Astrocyte of the hippocampus (primary cell): ENCODE measurements around the gene TGFBR3L.

Experiments
- DNase-seq: peaks from one replicate; pipeline ENCODE4 v3.0.0; 2011; ENCODE audit warnings: low read depth, low spot score

Gene TGFBR3L

GRCh38 chr19:7914598-7915045 is at the start of gene TGFBR3L:
Gene TGFBR3L (plus strand): TSS chr19:7914830.
- DNase-seq, result no peak

GRCh38 chr19:7865262-7865911 is 49.2 kb upstream of the TGFBR3L start:
- DNase-seq, result no peak

- no peak for DNase-seq
Measured at GRCh38 chr19:7866399-7867091, 48.1 kb upstream of the TGFBR3L start.

DNA sequence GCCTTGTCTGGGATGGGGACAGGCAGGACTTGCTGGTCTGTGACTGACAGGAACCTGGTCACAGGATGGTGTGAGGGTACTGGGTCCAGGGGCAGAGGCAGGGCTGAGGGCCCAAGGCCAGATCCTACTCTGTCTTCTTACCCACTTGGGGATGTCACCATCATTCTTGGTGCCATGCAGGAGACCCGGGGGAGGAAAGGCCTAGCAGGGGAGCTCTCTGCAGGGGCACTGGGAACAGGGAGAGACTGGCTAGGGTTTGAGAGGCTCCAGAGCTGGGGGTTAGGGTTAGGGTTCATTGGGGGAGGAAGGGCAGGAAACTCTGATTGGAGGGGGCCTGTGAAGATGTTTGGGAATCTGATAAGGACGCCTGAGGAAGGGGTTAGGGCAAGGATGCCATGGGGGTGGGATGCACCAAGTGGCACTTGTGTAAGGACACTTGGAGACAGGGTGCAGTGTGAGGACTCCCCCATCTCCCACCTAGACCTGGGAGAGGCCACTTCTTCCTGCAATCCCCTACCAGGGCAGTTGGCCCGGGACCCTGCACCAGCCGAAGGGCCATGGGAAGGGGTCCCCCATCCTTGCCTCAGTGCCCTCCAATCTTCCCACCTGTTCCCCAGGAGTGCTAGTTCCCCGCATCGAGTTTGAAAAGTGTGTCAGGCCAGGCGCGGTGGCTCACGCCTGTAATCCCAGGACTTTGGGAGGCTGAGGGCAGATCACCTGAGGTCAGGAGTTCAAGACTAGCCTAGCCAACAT is 47.4 kb upstream of the TGFBR3L start:
- DNase-seq, result no peak

GRCh38 chr19:7868326-7868670 is 46.3 kb upstream of the TGFBR3L start:
- no peak for DNase-seq

DNA sequence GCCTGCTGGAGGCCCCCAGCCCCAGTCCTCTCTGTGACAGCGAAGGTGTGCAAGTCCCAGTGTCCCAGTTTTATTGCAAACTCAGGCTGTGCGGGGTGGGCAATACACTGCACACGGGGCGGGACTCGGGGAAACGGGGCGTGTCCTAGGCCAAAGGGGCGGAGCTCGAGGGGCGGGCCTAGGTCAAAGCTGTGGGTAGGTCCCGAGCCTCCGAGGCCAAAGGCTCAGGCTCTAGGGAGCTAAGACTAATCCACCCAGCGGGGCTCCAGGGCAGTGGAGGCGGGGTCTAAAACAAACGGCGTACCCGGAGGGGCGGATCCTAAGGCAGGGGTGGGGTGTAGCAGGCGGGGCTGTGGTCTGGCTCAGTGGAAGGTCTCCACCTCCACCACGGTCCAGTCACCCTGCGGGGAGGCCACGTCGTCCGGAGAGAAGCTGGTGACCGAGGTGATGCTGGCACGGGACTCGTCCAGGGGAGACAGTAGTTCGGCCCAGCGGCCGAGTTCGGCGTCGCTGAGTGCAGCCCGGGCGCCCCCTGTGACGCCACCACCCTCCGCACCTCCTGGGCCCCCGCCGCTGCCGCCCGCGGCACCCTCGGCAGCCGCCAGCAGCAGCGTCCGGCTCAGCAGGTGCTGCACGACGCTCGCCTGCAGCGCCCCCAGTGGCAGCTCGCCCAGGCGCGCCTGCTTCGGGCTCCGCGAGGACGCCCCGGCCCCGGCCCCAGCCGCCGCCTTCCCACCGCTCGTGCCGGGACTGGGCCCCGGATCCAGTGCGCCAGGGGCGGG is 45.8 kb upstream of the TGFBR3L start:
- peak; percentile 85 for DNase-seq

GRCh38 chr19:7869453-7869909 is 45.1 kb upstream of the TGFBR3L start:
- DNase-seq, result peak; percentile 58

GRCh38 chr19:7869910-7870511 is 44.6 kb upstream of the TGFBR3L start:
- DNase-seq, result no peak

DNA sequence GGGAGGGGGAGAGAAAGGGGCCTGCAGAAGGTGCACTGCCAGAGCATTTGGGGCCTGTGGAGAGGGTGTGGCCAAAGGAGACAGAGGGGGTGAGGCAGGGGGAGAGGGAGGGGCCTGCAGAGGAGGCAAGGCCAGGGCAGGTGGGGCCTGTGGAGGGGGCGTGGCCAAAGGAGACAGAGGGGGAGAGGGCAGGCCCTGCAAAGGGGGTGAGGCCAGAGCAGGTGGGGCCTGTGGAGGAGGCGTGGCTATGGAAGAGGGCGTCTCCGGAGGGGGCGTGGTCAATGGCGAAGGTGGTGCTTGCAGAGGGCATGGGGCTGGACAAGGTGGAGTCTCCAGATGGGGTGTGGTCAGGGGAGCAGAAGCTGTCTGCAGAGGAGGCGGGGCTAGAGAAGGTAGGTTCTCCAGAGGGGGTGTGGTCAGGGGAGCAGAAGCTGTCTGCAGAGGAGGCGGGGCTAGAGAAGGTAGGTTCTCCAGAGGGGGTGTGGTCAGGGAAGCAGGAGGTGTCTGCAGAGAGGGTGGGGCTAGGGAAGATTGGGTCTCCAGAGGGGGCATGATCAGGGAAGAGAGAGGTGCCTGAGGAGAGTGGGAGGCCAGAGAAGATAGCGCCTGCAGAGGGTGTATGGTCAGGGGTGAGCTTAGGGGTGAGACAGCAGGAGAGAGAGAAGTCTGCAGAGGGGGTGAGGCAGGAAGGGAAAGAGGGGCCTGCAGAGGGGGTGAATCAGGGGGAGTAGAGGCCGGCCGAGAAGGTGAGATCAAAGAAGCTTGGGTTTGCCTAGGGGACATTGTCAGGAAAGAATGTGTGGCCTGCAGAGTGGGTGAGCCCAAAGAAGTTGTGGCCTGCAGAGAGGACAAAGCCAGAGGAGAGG is 43.8 kb upstream of the TGFBR3L start:
- peak; percentile 41 for DNase-seq

- peak; percentile 89 for DNase-seq
Measured at GRCh38 chr19:7871437-7872305, 43.0 kb upstream of the TGFBR3L start.

- no peak for DNase-seq
Measured at GRCh38 chr19:7872306-7873204, 42.1 kb upstream of the TGFBR3L start.

DNA sequence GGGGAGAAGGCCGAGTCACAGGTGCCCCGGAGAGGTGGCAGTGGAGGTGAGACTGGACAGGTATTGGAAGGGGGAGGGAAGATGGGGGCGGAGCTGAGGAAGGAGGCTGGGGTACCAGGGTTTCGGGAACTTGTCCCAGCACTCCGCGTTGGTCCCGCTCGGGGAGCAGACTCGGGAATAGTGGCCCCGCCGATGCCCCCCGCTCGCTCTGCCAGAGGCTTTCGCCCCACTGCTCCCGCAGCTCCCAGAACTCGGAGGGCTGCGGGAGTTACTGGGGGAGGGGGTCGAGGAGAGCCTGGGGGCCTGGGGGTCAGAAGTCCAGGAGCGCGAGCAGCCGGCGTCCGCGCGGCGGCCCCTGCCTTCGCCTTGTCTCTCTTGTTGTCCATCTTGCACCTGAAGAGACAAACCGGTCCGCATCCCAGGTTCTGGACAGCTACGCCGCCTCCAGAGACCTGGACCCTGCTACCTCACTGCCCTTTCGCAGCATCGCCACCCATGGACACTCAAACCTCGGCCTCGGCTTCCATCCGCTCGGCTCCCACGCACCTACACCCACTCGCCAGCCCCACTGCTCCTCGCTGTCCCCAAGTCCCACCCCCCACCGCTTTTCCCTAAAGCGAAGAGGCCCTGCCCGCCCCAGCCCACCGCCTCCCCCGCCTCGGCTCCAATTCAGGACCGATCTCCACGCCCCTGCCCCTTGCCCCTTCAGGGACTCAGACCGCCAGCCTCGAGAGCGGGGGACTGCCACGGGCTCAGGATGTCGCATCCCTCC is 41.1 kb upstream of the TGFBR3L start:
- no peak for DNase-seq

DNA sequence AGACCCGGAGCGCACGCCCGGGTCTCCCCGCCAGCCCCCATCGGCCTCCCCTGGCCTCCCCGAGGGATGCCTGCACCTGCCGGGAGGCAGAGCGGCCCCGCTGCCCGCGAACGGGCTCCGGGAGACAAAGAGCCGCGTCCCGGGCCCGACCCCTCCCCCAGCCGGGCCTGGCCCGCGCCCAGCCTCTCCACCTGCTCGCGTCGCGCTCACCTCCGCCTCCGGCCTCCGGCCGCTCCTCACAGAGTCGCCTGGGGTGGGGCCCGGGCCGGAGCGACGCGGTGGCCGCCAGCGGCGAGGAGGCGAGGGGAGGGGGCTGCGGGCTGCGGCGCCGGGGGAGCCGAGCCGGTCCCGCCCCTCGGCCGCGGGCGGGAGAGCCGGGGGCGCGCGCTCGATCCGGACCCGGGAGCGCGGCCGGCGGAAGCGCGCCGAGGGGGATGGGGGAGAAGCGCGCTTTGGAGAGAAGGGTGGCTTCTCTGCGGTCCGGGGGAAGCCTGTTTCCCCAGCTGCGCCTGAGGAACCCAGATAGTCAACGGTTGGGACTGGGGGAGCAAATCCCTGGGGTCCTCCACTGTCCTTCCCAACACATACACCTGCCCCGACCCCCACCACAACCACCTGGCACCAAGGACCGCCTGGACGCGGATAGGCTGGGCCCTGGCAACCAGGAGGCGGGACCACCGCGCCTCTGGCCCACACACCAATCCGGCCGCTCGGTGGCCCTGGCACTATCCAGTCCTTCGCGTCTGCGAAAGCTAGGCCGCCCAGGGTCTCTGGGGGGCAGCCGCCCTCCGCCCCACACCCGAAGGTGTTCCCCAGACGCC is 40.3 kb upstream of the TGFBR3L start, which contains the start of gene PRR36:
PRR36 (minus strand) TSS at position 315 of the 821 bp plus-strand sequence. CDS start 701 bp downstream, outside the sequence.
- DNase-seq, result peak; percentile 78

- no peak for DNase-seq
Measured at GRCh38 chr19:7874897-7875273, 39.7 kb upstream of the TGFBR3L start.

GRCh38 chr19:7877249-7877836 is 37.3 kb upstream of the TGFBR3L start:
- DNase-seq, result no peak

GRCh38 chr19:7879111-7879807 is 35.4 kb upstream of the TGFBR3L start:
- no peak for DNase-seq
